ENCODE data around the gene WIZ. TPM values are rescaled to one million over a fixed set of nuclear protein-coding genes. Genes with fewer than 3 reads are reported as not detected.

WIZ gene
- total and polyA plus RNA-seq, 7 donors: 16.6 to 39.1 (median 22.9) TPM

GRCh38 chr19:15438124-15438496 lies 11.6 kb downstream of the WIZ start:
- no peak overlapping the region for H3K4me3 ChIP-seq
- 85 to 92% (median 86%) methylated on average over 2 of the region's 2 CpGs for WGBS, 3 donors
- no peaks in the 10 kb centered on the region for H3K9me3 ChIP-seq
- intact Hi-C loops (cut with DNase I): loop anchor here in 1 of 2 donors (10.0 kb wide), 1 partner anchor 183 kb away; no protein-coding TSS in a partner anchor
- peaks cover 13% of the 10 kb centered on the region for H3K4me1 ChIP-seq
- DNase-seq (no peak), ATAC-seq (no peak)
- no peaks in the 10 kb centered on the region for H3K36me3 ChIP-seq (ENCODE audit: insufficient read depth in 1 of 2, low read depth in 1 of 2)
- no peak overlapping the region for H3K27ac ChIP-seq
- no peaks in the 10 kb centered on the region for H3K27me3 ChIP-seq (ENCODE audit: insufficient read depth in 3 of 3, low read length in 2 of 3)
- TF ChIP-seq, protein P1, sequence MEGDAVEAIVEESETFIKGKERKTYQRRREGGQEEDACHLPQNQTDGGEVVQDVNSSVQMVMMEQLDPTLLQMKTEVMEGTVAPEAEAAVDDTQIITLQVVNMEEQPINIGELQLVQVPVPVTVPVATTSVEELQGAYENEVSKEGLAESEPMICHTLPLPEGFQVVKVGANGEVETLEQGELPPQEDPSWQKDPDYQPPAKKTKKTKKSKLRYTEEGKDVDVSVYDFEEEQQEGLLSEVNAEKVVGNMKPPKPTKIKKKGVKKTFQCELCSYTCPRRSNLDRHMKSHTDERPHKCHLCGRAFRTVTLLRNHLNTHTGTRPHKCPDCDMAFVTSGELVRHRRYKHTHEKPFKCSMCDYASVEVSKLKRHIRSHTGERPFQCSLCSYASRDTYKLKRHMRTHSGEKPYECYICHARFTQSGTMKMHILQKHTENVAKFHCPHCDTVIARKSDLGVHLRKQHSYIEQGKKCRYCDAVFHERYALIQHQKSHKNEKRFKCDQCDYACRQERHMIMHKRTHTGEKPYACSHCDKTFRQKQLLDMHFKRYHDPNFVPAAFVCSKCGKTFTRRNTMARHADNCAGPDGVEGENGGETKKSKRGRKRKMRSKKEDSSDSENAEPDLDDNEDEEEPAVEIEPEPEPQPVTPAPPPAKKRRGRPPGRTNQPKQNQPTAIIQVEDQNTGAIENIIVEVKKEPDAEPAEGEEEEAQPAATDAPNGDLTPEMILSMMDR (IDR thresholded peaks at IDR 0.05): no peak

DNA sequence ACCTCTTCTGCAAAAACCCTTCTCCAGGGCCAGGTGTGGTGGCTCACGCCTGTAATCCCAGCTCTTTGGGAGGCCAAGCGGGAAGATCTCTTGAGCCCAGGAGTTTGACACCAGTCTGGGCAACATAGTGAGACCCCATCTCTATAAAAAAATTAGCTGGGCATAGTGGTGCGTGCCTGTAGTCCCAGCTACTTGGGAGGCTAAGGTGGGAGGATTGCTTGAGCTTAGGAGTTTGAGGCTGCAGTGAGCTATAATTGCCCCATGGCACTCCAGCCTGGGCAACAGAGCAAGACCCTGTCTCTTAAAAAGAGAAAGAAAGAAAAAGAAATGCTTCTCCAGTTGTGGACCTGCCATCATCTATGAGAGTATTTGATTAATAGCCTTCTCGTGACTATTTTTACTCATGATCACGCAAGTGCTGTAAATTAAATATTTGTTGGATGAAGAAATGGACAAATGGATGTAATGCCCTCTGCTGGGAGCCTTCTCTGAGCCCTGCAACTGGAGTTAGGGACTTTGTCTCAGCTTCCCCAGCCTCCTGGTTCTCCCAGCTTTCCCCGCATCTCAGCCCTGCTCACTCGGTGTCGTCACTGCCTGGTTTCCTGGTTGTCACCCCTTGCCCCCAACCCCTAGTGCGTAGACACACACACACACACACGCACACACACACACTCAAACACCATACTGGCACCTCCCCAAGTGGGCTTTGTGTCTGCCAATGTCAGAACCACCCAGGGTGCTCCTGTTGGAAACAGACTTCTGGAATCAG lies 12.2 kb downstream of the WIZ start:
- Histone ChIP-seq H3K4me3 (no peak overlapping the region), H3K36me3 (ENCODE audit: insufficient read depth in 1 of 2, low read depth in 1 of 2) (no peaks in the 10 kb centered on the region), H3K4me1 (peaks cover 13% of the 10 kb centered on the region), H3K27me3 (ENCODE audit: insufficient read depth in 3 of 3, low read length in 2 of 3) (no peaks in the 10 kb centered on the region), H3K9me3 (no peaks in the 10 kb centered on the region), H3K27ac (no peak overlapping the region)
- TF ChIP-seq, protein P1 (IDR thresholded peaks at IDR 0.05): peak; percentile 21
- DNase-seq: peak in 1 of 2 donors; percentile 41
- intact Hi-C loops (cut with DNase I): loop anchor here in 1 of 2 donors (10.0 kb wide), 1 partner anchor 183 kb away; no protein-coding TSS in a partner anchor
- 69 to 78% (median 71%) methylated on average over 10 of the region's 10 CpGs for WGBS, 3 donors
- ATAC-seq: peak in 3 of 4 donors; percentile 22 to 51 (median 36)

- H3K27ac ChIP-seq: no peak overlapping the region
- DNase-seq: peak in 1 of 2 donors; percentile 34
These were observed 13.0 kb downstream of the WIZ start for GRCh38 chr19:15436826-15437110.

DNA sequence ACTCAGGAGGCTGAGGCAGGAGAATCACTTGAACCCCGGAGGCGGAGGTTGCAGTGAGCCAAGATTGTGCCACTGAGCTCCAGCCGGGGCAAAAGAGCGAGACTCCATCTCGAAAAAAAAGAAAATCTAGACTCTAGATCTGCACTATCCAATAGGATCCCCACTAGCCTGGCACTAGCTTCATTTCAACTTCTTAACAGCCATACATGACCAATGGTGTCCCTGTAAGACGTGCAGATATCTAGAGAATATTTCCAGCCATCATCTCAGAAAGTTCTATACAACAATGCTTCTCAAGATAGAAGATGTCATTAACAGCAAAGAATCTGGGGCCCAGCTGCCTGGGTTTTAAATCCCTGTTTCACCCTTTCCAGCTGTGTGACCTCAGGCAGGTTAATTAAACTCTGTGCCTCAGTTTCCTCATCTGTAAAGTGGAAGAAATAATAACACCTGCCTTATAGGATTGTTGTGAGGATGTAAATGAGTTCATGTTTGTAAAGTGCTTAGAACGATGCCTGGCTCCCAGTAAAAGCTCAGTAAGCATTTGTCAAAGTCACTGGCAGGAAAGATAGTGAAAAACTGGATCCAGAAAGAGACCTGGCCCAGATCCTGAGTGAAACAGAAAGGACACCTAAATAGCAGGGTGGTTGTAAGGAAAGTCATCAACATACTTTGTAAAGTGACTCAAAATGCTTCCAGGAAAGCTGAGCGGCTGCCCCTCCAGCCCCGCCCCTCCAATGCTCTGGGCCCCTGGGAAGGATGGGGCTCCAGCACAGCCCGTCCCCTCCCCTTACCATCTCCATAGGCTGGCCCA lies 13.5 kb downstream of the WIZ start:
- no peaks in the 10 kb centered on the region for H3K27me3 ChIP-seq (ENCODE audit: insufficient read depth in 3 of 3, low read length in 2 of 3)
- no peak overlapping the region for H3K4me3 ChIP-seq
- ATAC-seq (no peak), DNase-seq (peak in 1 of 2 donors; percentile 39)
- no peak overlapping the region for H3K27ac ChIP-seq
- no peaks in the 10 kb centered on the region for H3K36me3 ChIP-seq (ENCODE audit: insufficient read depth in 1 of 2, low read depth in 1 of 2)
- peaks cover 18% of the 10 kb centered on the region for H3K4me1 ChIP-seq
- 87 to 93% (median 88%) methylated on average over 9 to 10 of the region's 10 CpGs for WGBS, 3 donors
- intact Hi-C loops (cut with DNase I): loop anchor here in 1 of 2 donors (10.0 kb wide), 1 partner anchor 181 kb away; no protein-coding TSS in a partner anchor
- TF ChIP-seq, protein P1 (IDR thresholded peaks at IDR 0.05): no peak
- H3K9me3 ChIP-seq: no peaks in the 10 kb centered on the region

More at GRCh38 chr19:15436826-15437110, 13.0 kb downstream of the WIZ start:
- Histone ChIP-seq H3K36me3 (ENCODE audit: insufficient read depth in 1 of 2, low read depth in 1 of 2) (no peaks in the 10 kb centered on the region), H3K27me3 (ENCODE audit: insufficient read depth in 3 of 3, low read length in 2 of 3) (no peaks in the 10 kb centered on the region), H3K4me1 (peaks cover 13% of the 10 kb centered on the region), H3K4me3 (no peak overlapping the region), H3K9me3 (no peaks in the 10 kb centered on the region)
- WGBS, 3 donors: 86 to 90% (median 90%) methylated on average over 15 of the region's 15 CpGs
- intact Hi-C loops (cut with DNase I): loop anchor here in 1 of 2 donors (10.0 kb wide), 1 partner anchor 182 kb away; no protein-coding TSS in a partner anchor
- ATAC-seq: no peak
- TF ChIP-seq, protein P1 (IDR thresholded peaks at IDR 0.05): no peak

Data from psoas muscle (tissue), 8 donors.